ENCODE data around the gene SETD3. TPM values are rescaled to one million over a fixed set of nuclear protein-coding genes. Genes with fewer than 3 reads are reported as not detected.
"Not testable (repeated sequence)": the region's sequence is repeated elsewhere in the genome, so short reads cannot be mapped to it uniquely, and the experiment has no call there.

SETD3 gene
- total RNA-seq, 1 experiment from 2014 or later = 51.5 TPM

- Mint-ChIP-seq H3K4me1 (ENCODE audit: low read depth, unreplicated experiment) (no peaks in the 10 kb centered on the region), H3K27me3 (ENCODE audit: unreplicated experiment) (peaks cover 60% of the 10 kb centered on the region), H3K9me3 (ENCODE audit: low read depth, unreplicated experiment) (no peaks in the 10 kb centered on the region), H3K27ac (ENCODE audit: unreplicated experiment) (no peak overlapping the region), H3K4me3 (ENCODE audit: low read depth, unreplicated experiment) (no peak overlapping the region), H3K36me3 (ENCODE audit: insufficient read depth, unreplicated experiment) (no peaks in the 10 kb centered on the region)
- CTCF ChIA-PET = no interaction called here
- intact Hi-C loops (cut with micrococcal nuclease; ENCODE audit: unreplicated experiment) = no loop called here
- no peak for DNase-seq
- no TSS peak for BruUV-seq (replicated peaks)
- TF ChIP-seq, protein P1, sequence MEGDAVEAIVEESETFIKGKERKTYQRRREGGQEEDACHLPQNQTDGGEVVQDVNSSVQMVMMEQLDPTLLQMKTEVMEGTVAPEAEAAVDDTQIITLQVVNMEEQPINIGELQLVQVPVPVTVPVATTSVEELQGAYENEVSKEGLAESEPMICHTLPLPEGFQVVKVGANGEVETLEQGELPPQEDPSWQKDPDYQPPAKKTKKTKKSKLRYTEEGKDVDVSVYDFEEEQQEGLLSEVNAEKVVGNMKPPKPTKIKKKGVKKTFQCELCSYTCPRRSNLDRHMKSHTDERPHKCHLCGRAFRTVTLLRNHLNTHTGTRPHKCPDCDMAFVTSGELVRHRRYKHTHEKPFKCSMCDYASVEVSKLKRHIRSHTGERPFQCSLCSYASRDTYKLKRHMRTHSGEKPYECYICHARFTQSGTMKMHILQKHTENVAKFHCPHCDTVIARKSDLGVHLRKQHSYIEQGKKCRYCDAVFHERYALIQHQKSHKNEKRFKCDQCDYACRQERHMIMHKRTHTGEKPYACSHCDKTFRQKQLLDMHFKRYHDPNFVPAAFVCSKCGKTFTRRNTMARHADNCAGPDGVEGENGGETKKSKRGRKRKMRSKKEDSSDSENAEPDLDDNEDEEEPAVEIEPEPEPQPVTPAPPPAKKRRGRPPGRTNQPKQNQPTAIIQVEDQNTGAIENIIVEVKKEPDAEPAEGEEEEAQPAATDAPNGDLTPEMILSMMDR (IDR thresholded peaks at IDR 0.05; ENCODE audit: unreplicated experiment) = no peak
Observed at GRCh38 chr14:99349721-99350495, 130.8 kb downstream of the SETD3 start.

GRCh38 chr14:99348816-99349614 is 131.6 kb downstream of the SETD3 start:
- Mint-ChIP-seq H3K27me3 (ENCODE audit: unreplicated experiment) (peaks cover 65% of the 10 kb centered on the region), H3K36me3 (ENCODE audit: insufficient read depth, unreplicated experiment) (no peaks in the 10 kb centered on the region), H3K9me3 (ENCODE audit: low read depth, unreplicated experiment) (no peaks in the 10 kb centered on the region), H3K27ac (ENCODE audit: unreplicated experiment) (no peak overlapping the region), H3K4me1 (ENCODE audit: low read depth, unreplicated experiment) (no peaks in the 10 kb centered on the region), H3K4me3 (ENCODE audit: low read depth, unreplicated experiment) (no peak overlapping the region)
- DNase-seq = no peak
- intact Hi-C loops (cut with micrococcal nuclease; ENCODE audit: unreplicated experiment) = no loop called here
- CTCF ChIA-PET = no interaction called here
- TF ChIP-seq, protein P1 (IDR thresholded peaks at IDR 0.05; ENCODE audit: unreplicated experiment) = no peak
- no TSS peak for BruUV-seq (replicated peaks)

DNA sequence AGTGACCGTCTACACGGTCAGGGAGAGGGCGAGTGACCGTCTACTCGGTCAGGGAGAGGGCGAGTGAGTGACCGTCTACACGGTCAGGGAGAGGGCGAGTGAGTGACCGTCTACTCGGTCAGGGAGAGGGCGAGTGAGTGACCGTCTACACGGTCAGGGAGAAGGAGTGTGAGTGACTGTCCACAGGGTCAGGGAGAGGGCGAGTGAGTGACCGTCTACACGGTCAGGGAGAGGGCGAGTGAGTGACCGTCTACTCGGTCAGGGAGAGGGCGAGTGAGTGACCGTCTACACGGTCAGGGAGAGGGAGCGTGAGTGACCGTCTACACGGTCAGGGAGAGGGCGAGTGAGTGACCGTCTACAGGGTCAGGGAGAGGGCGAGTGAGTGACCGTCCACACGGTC is 132.4 kb downstream of the SETD3 start:
- H3K36me3 Mint-ChIP-seq (ENCODE audit: insufficient read depth, unreplicated experiment); intact Hi-C loops (cut with micrococcal nuclease; ENCODE audit: unreplicated experiment); BruUV-seq (replicated peaks); CTCF ChIA-PET; H3K9me3 Mint-ChIP-seq (ENCODE audit: low read depth, unreplicated experiment); DNase-seq; H3K27ac Mint-ChIP-seq (ENCODE audit: unreplicated experiment); H3K4me3 Mint-ChIP-seq (ENCODE audit: low read depth, unreplicated experiment); H3K4me1 Mint-ChIP-seq (ENCODE audit: low read depth, unreplicated experiment): not testable (repeated sequence)
- peaks cover 72% of the 10 kb centered on the region for H3K27me3 Mint-ChIP-seq (ENCODE audit: unreplicated experiment)

Other genes starting within 250 kb of the SETD3 start
- 0.24 and 0.59 TPM in 2 replicates for gene BCL11B, start 208.7 kb downstream of the SETD3 start, total RNA-seq (2022)
- 71.5 and 82.8 TPM in 2 replicates for gene CCNK, start 550 bp upstream of the SETD3 start, total RNA-seq (2022)
- 44.6 and 45.1 TPM in 2 replicates for gene CCDC85C, start 123.3 kb upstream of the SETD3 start, total RNA-seq (2022)
- gene HHIPL1, start 164.3 kb upstream of the SETD3 start, total RNA-seq (2022) = 0.22 TPM in 1 of 2 replicates, not detected in the other
- gene CYP46A1, start 203.4 kb upstream of the SETD3 start, total RNA-seq (2022) = not detected in 2 replicates